Spinal cord (tissue), 10 donors: ENCODE data around the gene GLIPR1. TPM values are rescaled to one million over a fixed set of nuclear protein-coding genes. Genes with fewer than 3 reads are reported as not detected.

Source experiments
- DNase-seq, 6 donors: peaks; one replicate each; pipeline versions ENCODE4 v3.0.0 to v3.0.0-alpha.2; 2013 to 2015; ENCODE audit warnings: low spot score in 6 of 6, low read depth in 4 of 6
- H3K27ac ChIP-seq: one replicate; pipeline ENCODE4 v1.5.1; 2013; ENCODE audit warnings: low read depth, low read length, control low read depth
- H3K27me3 ChIP-seq: one replicate; pipeline ENCODE4 v1.6.1; 2013; ENCODE audit warnings: low read length; ENCODE audit not compliant: control insufficient read depth, insufficient read depth
- H3K36me3 ChIP-seq: one replicate; pipeline ENCODE4 v1.6.1; 2013; ENCODE audit warnings: low read length; ENCODE audit not compliant: control insufficient read depth, insufficient read depth
- H3K4me1 ChIP-seq: one replicate; pipeline ENCODE4 v1.6.1; 2013; ENCODE audit warnings: low read length; ENCODE audit not compliant: control insufficient read depth, insufficient read depth
- H3K4me3 ChIP-seq: one replicate; pipeline ENCODE4 v1.5.1; 2013; ENCODE audit warnings: low read depth, low read length, control low read depth
- H3K9me3 ChIP-seq: one replicate; pipeline ENCODE4 v1.6.1; 2013; ENCODE audit warnings: low read length; ENCODE audit not compliant: control insufficient read depth, insufficient read depth
- WGBS: methylation state at CpG from one replicate; pipeline ENCODE4 v1.1.5; 2013; ENCODE audit warnings: missing lambda C conversion rate; ENCODE audit not compliant: insufficient coverage; 5-methylcytosine and 5-hydroxymethylcytosine counted together
- polyA plus RNA-seq, 2 donors: library from polyadenylated mRNA; unstranded; fragments of 120-200 nt; gene quantifications; one replicate each; pipeline ENCODE4 v1.2.1, GENCODE V29; 2013; ENCODE audit not compliant: insufficient read length in 2 of 2
- total RNA-seq, 2 donors: library from RNA; depleted of rRNA in 1 of 2; stranded (reverse); fragments of 120-200 nt in 1 of 2; fragments of >200 nt in 1 of 2; gene quantifications; one replicate each; pipeline versions ENCODE4 v1.2.3 to v1.2.4, GENCODE V29; 2013 to 2014
- donor health status: healthy.

Gene GLIPR1
- total and polyA plus RNA-seq, 4 donors, result 12.4 to 20.7 (median 15.4) TPM

- no peak overlapping the region for H3K4me3 ChIP-seq
- peak in 1 of 6 donors; percentile 28 for DNase-seq
- WGBS, result 17% methylated on average over 4 of the region's 8 CpGs
- H3K36me3 ChIP-seq, result no peaks in the 10 kb centered on the region
- H3K27ac ChIP-seq, result no peak overlapping the region
- H3K4me1 ChIP-seq, result no peaks in the 10 kb centered on the region
- H3K9me3 ChIP-seq, result no peaks in the 10 kb centered on the region
- no peaks in the 10 kb centered on the region for H3K27me3 ChIP-seq
Observed at GRCh38 chr12:75550401-75551240, 70.1 kb downstream of the GLIPR1 start.

- H3K27me3 ChIP-seq, result no peaks in the 10 kb centered on the region
- H3K36me3 ChIP-seq, result no peaks in the 10 kb centered on the region
- H3K27ac ChIP-seq, result no peak overlapping the region
- no peak overlapping the region for H3K4me3 ChIP-seq
- H3K4me1 ChIP-seq, result no peaks in the 10 kb centered on the region
- no peaks in the 10 kb centered on the region for H3K9me3 ChIP-seq
- DNase-seq, result no peak
Observed at GRCh38 chr12:75551477-75551876, 70.9 kb downstream of the GLIPR1 start.

GRCh38 chr12:75553398-75553797, 72.8 kb downstream of the GLIPR1 start:
- H3K27me3 ChIP-seq, result no peaks in the 10 kb centered on the region
- no peak for DNase-seq
- H3K36me3 ChIP-seq, result no peaks in the 10 kb centered on the region
- H3K4me1 ChIP-seq, result no peaks in the 10 kb centered on the region
- no peak overlapping the region for H3K4me3 ChIP-seq
- H3K9me3 ChIP-seq, result no peaks in the 10 kb centered on the region
- H3K27ac ChIP-seq, result no peak overlapping the region
- 57% methylated on average over 1 of the region's 1 CpG for WGBS

Other genes with a start within 250 kb of the GLIPR1 start
- gene CAPS2, start 150.4 kb upstream of the GLIPR1 start, total RNA-seq, result 10 to 100 TPM; 13.2 to 22.9 TPM
- 10 to 100 TPM; 10.5 to 13.6 TPM for gene CAPS2, start 150.4 kb upstream of the GLIPR1 start, polyA plus RNA-seq
- not detected for gene GLIPR1L1, start 146.1 kb upstream of the GLIPR1 start, total RNA-seq
- gene GLIPR1L1, start 146.1 kb upstream of the GLIPR1 start, polyA plus RNA-seq, result 1 to 10 TPM in 1 of 2 donors, under 1 TPM in 1; 0.66 to 1.1 TPM
- gene GLIPR1L2, start 89.7 kb upstream of the GLIPR1 start, total RNA-seq, result 1 to 10 TPM; 3.9 to 5.2 TPM
- gene GLIPR1L2, start 89.7 kb upstream of the GLIPR1 start, polyA plus RNA-seq, result 1 to 10 TPM; 4.8 to 5.8 TPM
- 10 to 100 TPM; 36.5 to 79.5 TPM for gene KRR1, start 30.9 kb downstream of the GLIPR1 start, total RNA-seq
- 10 to 100 TPM; 30.5 to 44.5 TPM for gene KRR1, start 30.9 kb downstream of the GLIPR1 start, polyA plus RNA-seq